HepG2 (cell line): Measurements from ENCODE around the gene GSTT2B. TPM values are rescaled to one million over a fixed set of nuclear protein-coding genes. Genes with fewer than 3 reads are reported as not detected.

ENCODE experiments used
- ATAC-seq: fragments of 200-7000 bp; cut with Tn5 transposase; 3 replicates; pipeline ENCODE4 v1.9.1; 2020; ENCODE audit warnings: mild to moderate bottlenecking, moderate library complexity
- BruUV-seq: library from RNA; stranded (reverse); fragments of 400-500 nt; replicated peaks from 2 replicates; lab custom pipeline; 2021; lab: Mats Ljungman, UMichigan
- CTCF ChIA-PET: fragments of 300-600 bp; formaldehyde crosslinking; extraction: SDS; loops from one replicate; lab custom pipeline; 2021; ENCODE audit warnings: low total read pairs, inconsistent platforms, low intra/inter-chr PET ratio; lab: Yijun Ruan, JAX
- POLR2A ChIA-PET: fragments of 350-600 bp; sonication (Branson Sonifier 250); formaldehyde crosslinking; loops from one replicate; lab custom pipeline; 2020; ENCODE audit warnings: antibody characterized with exemption, inconsistent platforms; lab: Yijun Ruan, JAX
- DNase-seq: peaks from one replicate; pipeline ENCODE4 v3.0.0-alpha.2; 2015; ENCODE audit warnings: low spot score
- FAIRE-seq: peaks from 3 replicates; lab custom pipeline; 2011; peaks lifted over from hg19 to GRCh38; lab: Jason Lieb, UNC
- H2AFZ ChIP-seq: one replicate; pipeline ENCODE4 v1.6.1; 2011; ENCODE audit warnings: low read length, inconsistent platforms
- H3K27ac ChIP-seq: fragments of 300-600 bp; 3 replicates; pipeline ENCODE4 v1.8.0; 2011; ENCODE audit warnings: mixed run types, mild to moderate bottlenecking, mixed read lengths, low read length, inconsistent platforms; ENCODE audit not compliant: insufficient read depth; ENCODE audit errors: extremely low read length
- H3K27me3 ChIP-seq, 2 experiments: fragments of 200-600 bp in 1 of 2; 2 replicates in 1 of 2; 3 replicates in 1 of 2; pipeline versions ENCODE4 v1.6.0 to v1.8.0; 2011; ENCODE audit warnings: low read length in 2 of 2, mild to moderate bottlenecking in 2 of 2, moderate library complexity in 2 of 2, inconsistent platforms in 1 of 2; ENCODE audit not compliant: insufficient read depth in 2 of 2, control insufficient read depth in 1 of 2
- H3K36me3 ChIP-seq, 2 experiments: fragments of 200-600 bp in 1 of 2; replicated peaks in 1 of 2; 2 replicates in 1 of 2; 3 replicates in 1 of 2; pipeline versions ENCODE4 v1.5.1 to v1.8.0; 2011; ENCODE audit warnings: low read length in 2 of 2, inconsistent platforms in 1 of 2; ENCODE audit not compliant: insufficient read depth in 2 of 2, control insufficient read depth in 1 of 2
- H3K4me1 ChIP-seq: 2 replicates; pipeline ENCODE4 v1.5.1; 2012; ENCODE audit warnings: low read length, inconsistent platforms; ENCODE audit not compliant: insufficient read depth
- H3K4me2 ChIP-seq: 2 replicates; pipeline ENCODE4 v1.6.0; 2011; ENCODE audit warnings: low read depth, low read length, inconsistent platforms
- H3K4me3 ChIP-seq, 3 experiments: fragments of 200-600 bp in 1 of 3; sonication (generic), shearing (Covaris generic) in 1 of 3; replicated peaks in 1 of 3; 2 replicates each; pipeline ENCODE4 v1.5.1; 2011 to 2016; ENCODE audit warnings: low read length in 3 of 3, inconsistent platforms in 2 of 3, low read depth in 2 of 3, mild to moderate bottlenecking in 2 of 3, control low read depth in 1 of 3, mixed read lengths in 1 of 3; ENCODE audit not compliant: insufficient read depth in 1 of 3
- H3K79me2 ChIP-seq: one replicate; pipeline ENCODE4 v1.6.1; 2011; ENCODE audit warnings: low read length, inconsistent platforms; ENCODE audit not compliant: insufficient read depth
- H3K9ac ChIP-seq: 2 replicates; pipeline ENCODE4 v1.6.0; 2011; ENCODE audit warnings: mild to moderate bottlenecking, low read depth, low read length, inconsistent platforms; ENCODE audit not compliant: insufficient read depth
- H3K9me3 ChIP-seq: 2 replicates; pipeline ENCODE4 v1.5.1; 2012; ENCODE audit warnings: mild to moderate bottlenecking, low read length
- H4K20me1 ChIP-seq: 2 replicates; pipeline ENCODE4 v1.6.0; 2011; ENCODE audit warnings: inconsistent platforms, mild to moderate bottlenecking, low read length, moderate library complexity; ENCODE audit not compliant: insufficient read depth
- KLF16 ChIP-seq, 2 experiments: sonication (generic) in 1 of 2; formaldehyde crosslinking in 1 of 2; IDR thresholded peaks; 2 replicates each; pipeline versions ENCODE4 v1.6.1 to v1.8.0; 2016 to 2023; ENCODE audit warnings: missing genetic modification reagents in 2 of 2, missing compliant biosample characterization in 1 of 2
- PPARG ChIP-seq: conservative IDR thresholded peaks from 2 replicates; pipeline ENCODE4 v1.6.1; 2016; ENCODE audit warnings: missing biosample characterization, missing genetic modification reagents
- TEAD3 ChIP-seq: optimal IDR thresholded peaks from 2 replicates; pipeline ENCODE3; 2016; ENCODE audit warnings: borderline replicate concordance
- ZBTB34 ChIP-seq: sonication (generic); formaldehyde crosslinking; IDR thresholded peaks from 2 replicates; pipeline ENCODE4 v1.8.0; 2022; ENCODE audit warnings: mild to moderate bottlenecking, missing genetic modification reagents
- ZNF18 ChIP-seq: sonication (generic); formaldehyde crosslinking; IDR thresholded peaks from 2 replicates; pipeline ENCODE4 v1.8.0; 2022; ENCODE audit warnings: mild to moderate bottlenecking, missing genetic modification reagents; ENCODE audit not compliant: insufficient replicate concordance
- WGBS: methylation state at CpG from one replicate; pipeline ENCODE4 v1.1.6; 2017; ENCODE audit warnings: low lambda C conversion rate; 5-methylcytosine and 5-hydroxymethylcytosine counted together
- in situ Hi-C: cut with HindIII; loops from 2 replicates; pipeline ENCODE4 v1.10.0; 2017; ENCODE audit warnings: low pct_unique_long_range_greater_than_20kb; ENCODE audit not compliant: extremely low pct_ligation_motif_present
- intact Hi-C: fragments of 100-400 bp; cut with micrococcal nuclease; formaldehyde crosslinking; loops from one replicate; pipeline ENCODE4 v1.10.0; 2022; ENCODE audit not compliant: unreplicated experiment
- polyA plus RNA-seq, 8 experiments: library from polyadenylated mRNA; depleted of rRNA in 3 of 8; stranded (reverse) in 7 of 8; unstranded in 1 of 8; fragments of >200 nt; fragmentation: Illumina TruSeq in 4 of 8; extraction: Trizol in 4 of 8; gene quantifications; 2 replicates each; pipeline versions ENCODE4 v1.2.1 to v1.2.3, GENCODE V29; 2011 to 2016; ENCODE audit warnings: low read depth in 4 of 8, missing spikeins in 1 of 8, mixed read lengths in 1 of 8; ENCODE audit not compliant: insufficient read depth in 1 of 8
- total RNA-seq, 5 experiments: library from RNA; depleted of rRNA; stranded (reverse); fragments of >200 nt; fragmentation: Illumina TruSeq; extraction: Trizol; gene quantifications; 2 replicates each; pipeline ENCODE4 v1.2.3, GENCODE V29; 2016; ENCODE audit warnings: low read depth in 1 of 5

The GSTT2B gene
- total and polyA plus RNA-seq, 2 of the 13 experiments (the other 11 are each of a cell fraction or from before 2014, with no cell fraction given), result 1.5 to 3.9 TPM

GRCh38 chr22:23910496-23911190 is 50.4 kb downstream of the GSTT2B start:
- TF ChIP-seq ZBTB34 (CRISPR knock-in tag) (no peak), ZNF18 (CRISPR knock-in tag) (no peak), PPARG (CRISPR knock-in tag) (no peak), KLF16 (CRISPR knock-in tag; IDR thresholded peaks at IDR 0.05) (no peak), TEAD3 (no peak)
- no peaks in the 10 kb centered on the region; a peak in 1 of 5 replicates for H3K27me3 ChIP-seq
- in situ Hi-C loops, result no loop called here
- peaks cover 45% of the 10 kb centered on the region for H3K4me1 ChIP-seq
- ChIA-PET POLR2A (interaction anchor here (1.9 to 6.9 kb wide), 2 partner anchors 17 to 53 kb away, joined by 5 to 84 read pairs; partner anchors contain the start of genes MIF and SLC2A11), CTCF (no interaction called here)
- no peaks in the 10 kb centered on the region for H4K20me1 ChIP-seq
- intact Hi-C loops, result no loop called here
- H3K79me2 ChIP-seq, result no peaks in the 10 kb centered on the region
- no peak for FAIRE-seq
- H3K36me3 ChIP-seq, result no peaks in the 10 kb centered on the region
- no peak for ATAC-seq
- H3K9me3 ChIP-seq, result no peaks in the 10 kb centered on the region
- BruUV-seq, result no TSS peak
- H3K4me2 ChIP-seq, result no peak overlapping the region
- no peak overlapping the region for H3K27ac ChIP-seq
- 89% methylated on average over 3 of the region's 3 CpGs for WGBS
- DNase-seq, result no peak
- H2AFZ ChIP-seq, result no peak overlapping the region
- no peak overlapping the region for H3K9ac ChIP-seq
- no peak overlapping the region for H3K4me3 ChIP-seq
